Fibroblast of lung (primary cell): ENCODE data around the gene SH3GL3.

ENCODE experiments used
- EZH2 ChIP-seq: IDR thresholded peaks from 2 replicates; pipeline ENCODE4 v1.5.1; 2012; ENCODE audit warnings: low read length, control low read depth, mild to moderate bottlenecking; ENCODE audit errors: missing control alignments
- TF ChIP-seq, protein P1 (sequence below), 2 donors: IDR thresholded peaks in 1 of 2; conservative IDR thresholded peaks in 1 of 2; 1 replicate in 1 of 2; 2 replicates in 1 of 2; pipeline ENCODE4 v1.5.1; 2011 to 2012; ENCODE audit warnings: low read length in 2 of 2, control low read depth in 1 of 2, inconsistent platforms in 1 of 2, low read depth in 1 of 2, mild to moderate bottlenecking in 1 of 2

DNA sequence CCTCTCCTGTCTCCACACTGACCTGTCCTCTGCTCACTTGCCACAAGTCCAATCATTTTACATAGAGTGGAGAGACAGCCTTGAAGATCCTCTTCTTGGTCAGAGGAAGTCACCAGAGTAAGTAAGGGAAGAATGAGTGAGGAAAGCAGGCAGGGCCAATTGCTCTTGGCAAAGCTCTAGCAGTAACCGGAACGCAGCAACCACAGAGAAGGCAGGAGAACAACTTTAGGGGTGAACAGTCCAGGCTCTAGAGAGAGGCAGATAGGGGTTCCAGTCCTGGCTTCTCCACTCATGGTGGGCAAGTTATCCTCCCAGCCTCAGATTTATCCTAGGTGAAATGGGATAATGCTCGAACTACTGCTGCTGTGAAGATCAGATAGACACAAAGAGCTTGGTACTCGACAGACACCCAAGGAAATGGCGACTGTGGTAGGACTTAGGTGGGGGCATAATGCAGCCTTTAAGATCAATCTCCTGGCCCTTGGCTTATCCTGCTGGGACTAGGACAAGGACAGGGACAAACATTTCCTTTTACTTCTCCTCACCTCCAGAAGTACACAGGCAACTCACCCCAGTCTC, 205.6 kb downstream of the SH3GL3 start:
- TF ChIP-seq, protein P1, sequence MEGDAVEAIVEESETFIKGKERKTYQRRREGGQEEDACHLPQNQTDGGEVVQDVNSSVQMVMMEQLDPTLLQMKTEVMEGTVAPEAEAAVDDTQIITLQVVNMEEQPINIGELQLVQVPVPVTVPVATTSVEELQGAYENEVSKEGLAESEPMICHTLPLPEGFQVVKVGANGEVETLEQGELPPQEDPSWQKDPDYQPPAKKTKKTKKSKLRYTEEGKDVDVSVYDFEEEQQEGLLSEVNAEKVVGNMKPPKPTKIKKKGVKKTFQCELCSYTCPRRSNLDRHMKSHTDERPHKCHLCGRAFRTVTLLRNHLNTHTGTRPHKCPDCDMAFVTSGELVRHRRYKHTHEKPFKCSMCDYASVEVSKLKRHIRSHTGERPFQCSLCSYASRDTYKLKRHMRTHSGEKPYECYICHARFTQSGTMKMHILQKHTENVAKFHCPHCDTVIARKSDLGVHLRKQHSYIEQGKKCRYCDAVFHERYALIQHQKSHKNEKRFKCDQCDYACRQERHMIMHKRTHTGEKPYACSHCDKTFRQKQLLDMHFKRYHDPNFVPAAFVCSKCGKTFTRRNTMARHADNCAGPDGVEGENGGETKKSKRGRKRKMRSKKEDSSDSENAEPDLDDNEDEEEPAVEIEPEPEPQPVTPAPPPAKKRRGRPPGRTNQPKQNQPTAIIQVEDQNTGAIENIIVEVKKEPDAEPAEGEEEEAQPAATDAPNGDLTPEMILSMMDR (conservative IDR thresholded peaks at IDR 0.05 in 1 of 2, IDR thresholded peaks at IDR 0.05 in 1 of 2; ENCODE audit: low read depth in 1 of 2, low read length in 2 of 2) = no peak
- no peak for TF ChIP-seq EZH2
